Diencephalon (tissue), 1 donor: ENCODE data around the gene OR2T5. TPM values are rescaled to one million over a fixed set of nuclear protein-coding genes. Genes with fewer than 3 reads are reported as not detected.

Experiments
- total RNA-seq: library from RNA; depleted of rRNA; stranded (reverse); fragments of >200 nt; gene quantifications from one replicate; pipeline ENCODE4 v1.2.3, GENCODE V29; 2014

OR2T5 gene
- total RNA-seq = not detected

DNA sequence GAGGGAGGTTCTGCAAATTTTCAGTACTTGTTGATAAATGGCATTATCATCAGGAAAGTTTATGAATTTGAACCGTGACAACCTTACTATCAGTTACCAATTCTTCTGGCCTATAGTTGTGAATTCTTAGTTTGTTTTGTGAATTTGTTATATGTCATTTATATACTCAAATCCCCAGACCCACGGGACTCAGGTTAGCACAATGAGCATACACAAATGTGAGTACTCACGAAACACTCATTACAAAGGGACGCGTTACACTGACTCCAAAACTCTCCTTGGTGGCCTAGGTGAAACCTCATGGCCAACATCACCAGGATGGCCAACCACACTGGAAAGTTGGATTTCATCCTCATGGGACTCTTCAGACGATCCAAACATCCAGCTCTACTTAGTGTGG, at the start of gene OR2T5:
Gene OR2T5, plus strand, starts transcription at position 301 of the 400 bp plus-strand sequence. Its CDS starts 0 bp downstream, at position 301.

DNA sequence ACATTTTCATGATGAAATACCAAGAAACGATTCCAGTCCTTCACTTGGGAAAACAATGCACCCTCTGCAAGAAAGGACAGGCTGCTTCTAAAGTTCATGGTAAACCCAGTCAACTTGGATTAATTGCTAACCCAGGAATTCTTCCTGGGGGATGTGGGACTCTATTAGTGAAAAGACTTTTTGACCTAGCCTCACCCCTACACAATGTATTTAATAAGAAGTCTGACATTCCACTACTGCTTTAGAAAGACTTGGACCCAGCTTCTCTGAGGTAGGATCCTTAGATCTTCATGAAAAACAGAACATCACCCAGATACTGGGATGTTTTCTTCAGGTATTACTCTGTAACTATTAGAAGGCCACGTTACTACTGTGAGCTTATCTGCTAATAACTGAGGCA, 43.0 kb upstream of the OR2T5 start, which contains the start of gene OR2T2:
Gene OR2T2, plus strand, starts transcription at position 239 of the 400 bp plus-strand sequence. CDS start 7,161 bp downstream, outside the sequence.

GRCh38 chr1:248473051-248473450, 15.3 kb upstream of the OR2T5 start, which contains the start of gene OR2T3:
Gene OR2T3 (plus strand): TSS chr1:248473351. CDS start chr1:248473351, 0 bp downstream.

GRCh38 chr1:248507773-248508172, 19.4 kb downstream of the OR2T5 start, which contains the start of gene OR2G6:
Gene OR2G6 (plus strand): TSS chr1:248508073. CDS start chr1:248521647, 13,574 bp downstream.

Other genes with a start within 250 kb of the OR2T5 start
- gene OR2T33, start 210.6 kb upstream of the OR2T5 start, total RNA-seq = not detected
- gene OR2T12, start 185.2 kb upstream of the OR2T5 start, total RNA-seq = not detected
- gene OR2M7, start 164.0 kb upstream of the OR2T5 start, total RNA-seq = not detected
- not detected for gene OR14C36, start 139.8 kb upstream of the OR2T5 start, total RNA-seq
- gene OR2T4, start 126.9 kb upstream of the OR2T5 start, total RNA-seq = 0.46 TPM
- 0.46 TPM for gene OR2T6, start 112.8 kb upstream of the OR2T5 start, total RNA-seq
- gene OR2T1, start 85.5 kb upstream of the OR2T5 start, total RNA-seq = not detected
- not detected for gene OR2T2, start 43.0 kb upstream of the OR2T5 start, total RNA-seq
- gene OR2T3, start 15.2 kb upstream of the OR2T5 start, total RNA-seq = not detected
- gene OR2G6, start 19.5 kb downstream of the OR2T5 start, total RNA-seq = not detected
- gene OR2T29, start 74.2 kb downstream of the OR2T5 start, total RNA-seq = 0.23 TPM
- not detected for gene OR2T34, start 86.2 kb downstream of the OR2T5 start, total RNA-seq
- gene OR2T10, start 109.1 kb downstream of the OR2T5 start, total RNA-seq = not detected
- gene OR2T11, start 146.5 kb downstream of the OR2T5 start, total RNA-seq = not detected
- not detected for gene OR2T35, start 156.7 kb downstream of the OR2T5 start, total RNA-seq
- gene OR2T27, start 166.9 kb downstream of the OR2T5 start, total RNA-seq = not detected
- not detected for gene OR14I1, start 214.2 kb downstream of the OR2T5 start, total RNA-seq